EH (cell line): ENCODE data around the gene OR13C4.
"Not testable (repeated sequence)": the region's sequence is repeated elsewhere in the genome, so short reads cannot be mapped to it uniquely, and the experiment has no call there.

Experiments used
- DNase-seq: peaks from one replicate; pipeline ENCODE4 v3.0.0-alpha.2; 2015; ENCODE audit warnings: low read depth

OR13C4 gene

DNA sequence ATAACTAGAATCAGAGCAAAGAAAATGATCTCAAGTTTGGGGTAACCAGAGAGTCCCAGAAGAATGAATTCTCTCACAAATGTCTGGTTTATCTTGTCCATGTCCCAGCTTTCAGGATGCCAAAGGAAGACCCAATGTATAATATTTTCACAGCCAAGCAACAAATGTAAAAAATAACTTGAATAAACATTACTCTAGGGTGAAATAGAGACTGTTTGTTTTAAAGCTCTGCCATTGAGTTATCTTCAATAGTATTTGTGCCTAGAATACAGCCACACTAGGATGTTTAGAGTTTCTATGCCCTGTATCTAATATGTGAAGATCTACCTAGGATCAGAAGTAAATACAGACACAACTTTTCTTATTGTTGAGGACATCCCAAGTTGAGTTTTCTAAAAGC lies at the start of gene OR13C4:
Gene OR13C4, minus strand, starts transcription at position 101 of the 400 bp plus-strand sequence. Its CDS starts 0 bp downstream, at position 101.
- DNase-seq, result no peak

DNA sequence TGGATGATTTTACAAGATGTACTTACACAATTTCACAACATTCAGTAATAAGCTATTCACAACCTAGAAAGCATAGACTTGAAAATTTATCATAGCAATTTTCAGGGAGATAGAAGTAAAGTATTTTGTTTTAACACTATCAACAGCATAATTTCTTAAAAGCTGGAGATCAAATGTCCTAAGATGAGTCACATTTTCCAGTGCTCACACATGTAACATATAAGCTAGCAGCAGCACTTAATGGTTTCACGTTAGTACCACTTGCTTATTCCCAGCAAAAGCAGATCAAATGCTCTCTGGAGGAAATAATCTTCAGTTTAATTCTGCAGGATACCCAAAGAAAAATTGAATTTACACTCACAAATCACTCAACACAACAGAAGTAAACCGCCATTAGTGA lies 48.4 kb upstream of the OR13C4 start:
- DNase-seq, result peak; percentile 1

DNA sequence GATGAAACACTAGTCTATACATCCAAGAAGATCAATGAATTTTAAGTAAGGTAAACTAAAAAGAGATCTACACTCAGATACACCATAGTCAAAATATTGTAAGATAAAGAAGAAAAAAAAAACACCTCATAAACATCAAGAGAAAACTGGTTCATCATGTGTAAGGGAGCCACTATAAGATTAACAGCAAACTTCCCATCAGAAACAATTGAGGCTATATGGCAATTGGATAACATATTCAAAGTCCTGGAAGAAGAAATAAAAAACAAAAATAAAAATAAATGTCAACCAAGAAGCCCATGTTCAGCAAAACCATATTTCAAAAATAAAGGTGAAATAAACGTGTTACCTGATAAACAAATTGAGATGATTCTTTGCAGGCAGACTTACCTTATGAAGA lies 45.6 kb upstream of the OR13C4 start:
- DNase-seq, result no peak

DNA sequence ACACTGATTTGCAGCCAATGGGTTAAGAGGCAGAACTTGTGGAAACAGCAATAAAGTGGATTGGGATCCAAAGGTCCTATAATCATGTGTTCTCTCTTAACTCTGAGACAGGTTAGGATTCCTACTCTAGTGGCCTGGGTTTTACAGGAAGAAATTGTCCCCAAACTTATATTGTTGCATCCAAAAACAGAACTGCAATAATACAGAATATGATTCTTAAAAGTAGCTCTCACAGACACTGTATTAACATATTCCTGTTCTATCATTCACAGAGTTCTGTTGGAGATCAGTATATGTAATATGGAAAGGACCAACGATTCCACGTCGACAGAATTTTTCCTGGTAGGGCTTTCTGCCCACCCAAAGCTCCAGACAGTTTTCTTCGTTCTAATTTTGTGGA lies 41.9 kb upstream of the OR13C4 start, which contains the start of gene OR13C8:
Gene OR13C8, plus strand, starts transcription at position 301 of the 400 bp plus-strand sequence. Its CDS starts 0 bp downstream, at position 301.
- DNase-seq, result no peak

DNA sequence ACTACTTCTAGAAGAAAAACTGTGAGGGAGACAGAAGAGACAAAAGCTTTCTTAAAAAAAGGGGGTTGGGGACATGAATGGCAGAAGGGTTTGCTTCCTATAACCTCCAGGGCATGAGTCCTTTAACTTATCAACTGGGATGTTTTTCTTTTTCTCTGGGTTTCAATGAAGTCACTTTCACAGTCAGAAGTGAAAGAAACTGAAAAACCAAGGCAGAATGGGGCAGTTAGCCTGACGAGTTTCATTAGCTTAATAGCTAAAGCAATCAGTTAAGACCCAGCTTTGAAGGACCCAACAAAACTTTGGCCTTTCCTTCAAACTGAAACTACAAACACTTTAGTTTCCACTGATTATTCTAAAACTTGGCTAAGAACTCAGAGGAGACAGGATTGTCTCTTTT lies 37.3 kb upstream of the OR13C4 start:
- no peak for DNase-seq

DNA sequence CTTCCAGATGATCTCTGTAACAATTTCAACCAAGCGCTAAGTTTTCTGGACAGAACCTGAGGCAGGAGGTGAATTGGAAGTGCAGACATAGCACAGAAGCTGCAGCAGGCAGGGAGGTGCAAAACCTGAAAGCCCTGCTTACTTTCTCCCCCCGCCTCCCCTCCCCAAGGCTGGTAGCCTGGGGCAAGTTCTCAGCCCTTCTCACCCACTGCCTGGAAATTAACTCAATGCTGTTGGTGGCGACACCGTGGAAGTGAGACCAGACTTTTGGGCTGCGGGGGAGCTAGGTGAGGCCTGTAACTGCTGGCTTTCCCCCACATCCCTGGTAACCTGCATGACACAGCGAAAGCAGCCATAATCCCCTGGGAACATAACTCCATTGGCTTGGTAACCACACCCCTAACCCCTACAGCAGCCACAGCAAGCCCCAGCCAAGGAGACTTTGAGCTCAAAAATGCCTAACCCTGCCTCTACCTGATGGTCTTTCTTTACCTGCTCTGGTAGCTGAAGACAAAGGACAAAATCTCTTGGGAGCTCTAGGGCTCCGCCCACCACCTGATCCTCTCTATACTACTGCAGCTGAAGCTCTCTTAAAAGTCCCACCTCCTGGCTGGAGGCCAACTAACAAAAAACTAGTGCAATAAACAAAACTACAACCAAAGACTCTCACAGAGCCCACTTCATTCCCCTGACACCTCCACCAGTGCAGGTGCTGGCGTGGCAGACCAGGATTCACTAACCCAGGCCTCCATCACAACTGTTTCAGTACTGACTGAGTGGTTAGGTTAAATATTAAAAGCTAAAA lies 30.0 kb upstream of the OR13C4 start:
- no peak for DNase-seq

DNA sequence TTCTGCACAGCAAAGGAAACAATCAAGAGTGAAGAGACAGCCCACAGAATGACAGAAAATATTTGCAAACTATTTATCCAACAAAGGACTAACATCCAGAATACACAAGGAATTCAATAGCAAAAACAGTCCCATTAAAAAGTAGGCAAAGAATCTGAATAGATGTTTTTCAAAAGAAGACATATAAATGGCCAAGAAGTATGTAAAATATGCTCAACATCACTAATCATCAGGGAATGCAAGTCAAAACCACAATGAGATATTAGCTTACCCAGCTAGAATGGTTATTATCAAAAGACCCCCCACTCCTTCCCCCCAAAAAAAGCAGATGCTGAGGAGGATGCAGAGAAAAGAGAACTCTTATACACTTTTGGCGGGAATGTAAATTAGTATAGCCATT lies 28.5 kb upstream of the OR13C4 start:
- DNase-seq, result peak; percentile 40

DNA sequence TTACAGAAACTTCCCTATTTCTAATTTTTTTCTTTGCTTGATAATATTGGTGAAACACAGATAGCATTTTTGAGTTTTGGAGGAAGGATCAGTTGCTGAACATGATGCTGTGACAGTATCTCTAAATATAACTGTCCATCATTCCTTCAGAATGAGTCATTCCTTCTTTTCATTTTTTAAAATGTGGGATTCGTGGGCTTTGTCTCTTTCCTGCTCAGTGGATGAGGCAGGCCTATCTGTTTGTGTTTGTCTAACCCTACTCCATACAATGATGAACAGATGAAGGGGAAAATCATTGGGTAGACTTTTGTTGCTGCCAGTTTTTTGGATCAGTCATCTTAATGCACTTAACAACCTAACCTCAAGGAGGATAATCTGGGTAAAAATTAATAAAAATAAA lies 26.3 kb upstream of the OR13C4 start:
- peak; percentile 66 for DNase-seq

DNA sequence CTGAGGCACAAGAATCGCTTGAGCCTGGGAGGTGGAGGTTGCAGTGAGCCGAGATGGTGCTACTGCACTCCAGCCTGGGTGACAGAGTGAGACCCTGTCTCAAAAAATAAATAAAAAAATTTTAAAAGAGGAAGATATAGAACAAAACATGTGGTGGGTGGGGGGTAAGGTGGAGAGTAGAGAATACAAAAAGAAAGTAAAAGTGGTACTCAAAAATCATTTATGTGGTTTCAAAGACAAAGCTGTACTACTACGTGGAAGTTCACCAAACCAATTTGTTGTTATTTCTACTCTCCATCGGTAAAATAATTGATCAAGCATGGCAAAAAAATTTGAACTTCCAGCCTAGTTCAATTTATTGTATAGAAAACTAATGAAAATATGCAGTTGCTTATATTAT lies 17.6 kb upstream of the OR13C4 start:
- DNase-seq, result no peak

DNA sequence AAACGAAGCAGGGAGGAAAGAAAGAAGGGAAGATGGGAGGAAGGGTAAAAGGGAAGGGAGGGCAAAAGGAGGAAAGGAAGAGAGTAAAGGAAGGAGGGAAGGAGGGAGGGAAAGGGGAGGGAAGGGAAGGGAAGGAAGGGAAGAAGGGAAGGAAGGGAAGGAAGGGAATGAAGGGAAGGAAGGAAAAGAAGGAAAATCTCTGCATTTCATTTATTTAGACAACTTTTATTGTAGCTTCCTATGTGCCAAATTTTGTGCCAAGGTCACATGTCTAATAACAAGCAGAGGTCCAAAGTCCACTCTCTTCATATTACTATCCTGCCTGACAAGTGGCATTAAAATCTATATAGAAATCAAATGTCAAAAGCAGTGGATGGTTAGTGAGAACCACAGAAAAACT lies 12.3 kb upstream of the OR13C4 start:
- no peak for DNase-seq

DNA sequence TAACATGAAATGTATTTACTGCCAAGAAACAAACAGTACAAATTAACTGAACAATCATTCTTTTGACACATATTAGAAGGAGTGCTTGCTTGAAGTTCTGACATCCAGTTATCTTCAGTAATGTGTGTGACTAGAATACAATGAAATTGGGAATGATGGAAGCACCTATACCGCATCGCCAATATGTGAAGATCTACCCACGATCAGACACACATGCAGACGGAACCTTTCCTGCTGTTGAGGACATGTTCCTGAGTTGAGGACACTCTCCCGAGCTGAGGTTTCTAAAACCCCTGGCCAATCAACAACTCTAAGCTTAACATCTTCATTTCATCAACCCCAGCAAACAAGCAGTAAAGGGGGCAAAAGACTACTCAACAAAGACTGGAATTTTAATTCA lies 9.7 kb upstream of the OR13C4 start, which contains the start of gene OR13C3:
Gene OR13C3, minus strand, starts transcription at position 101 of the 400 bp plus-strand sequence. CDS start 133 bp downstream, outside the sequence.
- DNase-seq, result no peak

DNA sequence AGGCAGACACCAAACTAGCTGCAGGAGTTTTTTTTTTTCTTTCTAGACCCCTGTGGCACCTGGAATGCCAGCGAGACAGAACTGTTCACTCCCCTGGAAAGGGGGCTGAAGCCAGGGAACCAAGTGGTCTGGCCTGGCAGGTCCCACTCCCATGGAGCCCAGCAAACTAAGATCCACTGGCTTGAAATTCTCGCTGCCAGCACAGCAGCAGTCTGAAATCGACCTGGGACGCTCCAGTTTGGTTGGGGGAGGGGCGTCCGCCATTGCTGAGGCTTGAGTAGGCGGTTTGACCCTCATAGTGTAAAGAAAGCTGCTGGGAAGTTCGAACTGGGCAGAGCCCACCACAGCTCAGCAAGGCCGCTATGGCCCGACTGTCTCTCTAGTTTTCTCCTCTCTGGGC lies 6.8 kb downstream of the OR13C4 start:
- not testable (repeated sequence) for DNase-seq

DNA sequence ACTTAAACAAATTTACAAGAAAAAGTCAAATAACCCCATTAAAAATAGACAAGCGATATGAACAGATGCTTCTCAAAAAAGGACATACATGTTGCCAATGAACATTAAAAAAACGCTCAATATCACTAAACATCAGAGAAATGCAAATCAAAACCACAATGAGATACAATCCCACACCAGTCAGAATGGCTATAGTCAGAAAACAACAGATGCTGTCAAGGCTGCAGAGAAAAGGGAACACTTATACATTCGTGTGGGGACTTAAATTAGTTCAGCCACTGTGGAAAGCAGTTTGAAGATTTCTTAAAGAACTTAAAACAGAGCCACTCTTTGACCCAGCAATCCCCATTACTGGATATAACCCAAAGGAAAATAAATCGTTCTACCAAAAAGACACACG lies 12.1 kb downstream of the OR13C4 start:
- no peak for DNase-seq

DNA sequence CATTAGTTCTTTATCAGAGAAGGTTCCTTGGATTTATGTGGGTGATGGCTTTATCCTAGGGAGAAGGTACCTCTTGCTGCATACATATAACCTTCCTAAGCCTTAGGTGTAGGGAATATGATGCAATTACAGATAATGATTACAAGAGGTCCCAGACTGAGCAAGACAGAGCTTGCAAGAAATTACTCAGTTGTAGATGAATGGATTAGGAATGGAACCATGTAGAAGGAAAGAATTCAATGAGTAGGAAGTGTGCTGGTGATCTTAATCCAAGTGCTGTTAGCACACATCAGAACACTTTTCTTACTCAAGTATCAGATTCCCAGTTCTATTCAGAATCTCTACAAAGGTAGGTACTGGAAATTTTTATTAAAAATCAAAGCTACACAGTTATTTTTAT lies 20.4 kb downstream of the OR13C4 start:
- DNase-seq, result no peak

DNA sequence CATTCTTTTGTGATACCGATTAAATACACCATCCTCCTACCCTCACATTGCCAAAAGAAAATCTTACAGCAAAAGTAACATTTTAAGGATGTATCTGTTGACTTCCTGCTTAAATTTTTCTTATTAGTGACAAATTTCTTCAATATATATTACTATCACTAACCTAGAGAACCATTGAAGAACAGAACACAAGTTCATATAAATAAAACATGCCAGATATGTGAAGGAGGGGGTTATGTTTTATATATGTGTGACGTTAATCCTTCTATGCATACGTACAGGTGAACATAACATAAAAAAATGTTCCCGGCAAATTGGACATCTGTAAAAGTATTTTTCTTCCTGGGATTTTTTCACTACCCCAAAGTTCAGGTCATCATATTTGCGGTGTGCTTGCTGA lies 23.0 kb downstream of the OR13C4 start, which contains the start of gene OR13F1:
Gene OR13F1, plus strand, starts transcription at position 301 of the 400 bp plus-strand sequence. Its CDS starts 0 bp downstream, at position 301.
- no peak for DNase-seq

DNA sequence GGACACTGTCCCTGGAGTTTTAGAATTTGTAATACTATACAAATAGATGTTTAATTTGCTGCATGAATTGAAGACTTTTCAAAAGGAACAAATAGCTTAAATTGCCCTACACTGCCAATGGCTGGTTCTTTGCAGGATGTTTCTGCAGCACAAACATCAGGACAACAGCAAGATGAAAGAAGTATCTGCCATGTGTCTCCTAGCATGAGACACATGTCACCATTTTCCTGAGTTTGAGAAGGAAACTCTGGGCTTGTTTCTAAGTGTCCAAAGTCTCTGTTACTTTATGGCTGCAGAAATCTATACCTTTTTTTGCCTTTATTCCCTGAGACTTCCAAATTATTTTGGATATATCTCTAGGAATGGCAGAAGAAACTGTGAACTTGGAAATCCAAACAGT lies 23.6 kb downstream of the OR13C4 start:
- no peak for DNase-seq

DNA sequence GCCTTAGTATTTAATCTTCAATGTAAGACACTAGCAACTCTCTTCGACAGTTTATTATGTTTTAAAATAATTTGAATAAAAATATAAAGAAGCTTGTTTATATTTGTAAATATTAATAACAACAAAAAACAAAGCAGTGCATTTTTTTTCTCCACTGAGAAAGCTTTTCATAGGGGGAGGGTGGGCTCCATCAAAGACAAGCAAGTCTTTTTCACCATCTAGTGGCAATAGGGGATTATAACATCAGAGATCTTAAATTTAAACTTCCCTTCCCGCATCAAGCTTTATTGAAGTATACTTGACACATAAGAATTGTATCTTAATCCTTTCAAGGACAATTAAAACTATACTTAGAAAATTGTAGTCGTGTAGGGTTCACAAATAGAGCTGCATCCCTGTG lies 32.2 kb downstream of the OR13C4 start:
- DNase-seq, result peak; percentile 0

DNA sequence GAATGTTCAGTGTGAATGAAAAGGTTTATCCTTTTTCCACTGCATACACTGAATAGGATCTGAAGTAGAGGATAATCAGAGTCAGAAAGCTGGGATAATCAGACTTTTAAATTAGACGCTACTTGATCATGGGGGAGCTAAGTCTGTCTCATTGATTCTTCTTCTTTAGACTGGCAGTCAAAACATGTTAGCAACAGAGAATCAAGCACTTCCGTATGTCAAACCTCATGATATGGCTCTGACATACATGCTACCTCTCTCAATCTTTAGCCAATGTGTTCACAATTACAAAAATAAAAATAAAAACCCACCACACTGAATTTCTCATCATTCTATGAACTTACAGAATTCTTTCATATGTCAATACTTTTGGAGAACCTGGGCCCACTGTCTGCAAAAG lies 42.0 kb downstream of the OR13C4 start:
- DNase-seq, result no peak

DNA sequence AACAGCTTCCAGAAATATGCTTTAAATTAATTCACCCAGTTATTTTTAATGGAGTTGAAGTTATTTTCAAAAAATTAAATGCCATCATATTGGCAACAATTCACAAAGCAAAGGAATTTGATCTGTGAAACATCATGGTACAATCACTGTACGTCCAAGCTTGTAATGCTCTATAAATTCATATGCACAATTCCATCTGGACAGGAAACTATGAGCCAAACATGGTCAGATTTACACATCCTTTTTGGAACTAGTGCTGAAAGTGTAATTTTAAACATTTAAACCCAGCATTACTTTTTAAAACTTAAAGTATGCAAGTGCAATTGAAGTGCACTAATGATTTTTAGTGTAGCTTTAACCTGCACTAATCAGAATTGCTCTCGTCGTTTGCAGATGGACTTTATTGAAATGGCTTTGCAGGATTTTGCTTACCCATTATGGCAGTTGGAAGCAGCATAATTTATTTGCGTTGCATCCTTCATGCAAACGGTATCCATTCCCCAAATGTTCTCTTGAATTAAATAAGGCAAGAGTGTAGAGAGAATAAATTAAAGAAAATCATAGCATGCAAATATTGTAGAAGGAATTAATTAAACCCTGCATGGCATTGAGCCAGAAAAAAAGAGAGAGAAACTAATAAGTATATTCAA lies 44.0 kb downstream of the OR13C4 start:
- no peak for DNase-seq
